Measurements from ENCODE around the gene DGCR8.

DNA sequence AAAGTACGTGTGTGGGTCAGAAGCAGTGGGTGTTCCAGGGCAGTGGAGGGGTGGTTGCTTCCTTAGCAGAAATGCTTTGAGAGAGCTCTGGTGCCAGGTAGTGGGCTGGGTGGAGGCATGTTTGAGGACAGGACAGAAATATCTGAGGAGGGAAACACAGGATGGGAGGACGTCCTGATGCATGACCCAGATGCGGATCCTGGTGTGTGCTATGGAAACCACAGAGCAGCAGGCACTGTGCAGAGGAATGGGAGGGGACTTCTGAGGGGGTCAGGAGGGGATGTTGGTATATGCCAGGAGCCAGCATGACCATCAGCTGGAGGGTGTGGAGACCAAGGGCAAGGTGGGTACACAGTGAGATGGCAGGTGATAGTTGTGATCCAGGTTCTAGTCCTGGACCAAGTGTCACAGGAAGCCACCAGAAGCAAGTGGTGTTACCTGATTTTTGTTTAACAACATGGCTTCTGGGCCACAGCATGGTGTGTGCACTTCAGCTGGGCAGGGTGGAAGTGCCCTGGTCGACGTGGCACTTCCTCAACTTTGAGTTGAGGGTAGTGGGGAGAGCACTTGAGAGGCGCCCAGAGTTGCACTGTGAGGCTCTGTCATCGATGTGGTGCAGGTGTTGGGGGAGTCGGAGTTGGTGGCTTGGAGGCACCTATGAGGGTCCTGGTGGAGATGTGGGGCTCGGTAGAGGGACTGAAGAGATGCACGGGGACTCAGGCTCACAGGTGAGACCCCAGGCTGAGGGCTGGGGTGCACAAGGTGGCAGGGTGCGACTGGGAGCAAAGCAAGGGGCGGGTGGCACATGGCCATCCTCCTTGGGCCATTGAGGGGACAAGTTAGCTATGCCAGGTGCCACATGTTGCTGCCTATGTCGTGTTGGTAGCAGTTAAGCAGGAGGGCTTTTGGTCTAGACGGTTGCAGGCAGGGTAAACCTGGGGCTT, 7.5 kb downstream of the DGCR8 start:
- TF ChIP-seq, protein P1, sequence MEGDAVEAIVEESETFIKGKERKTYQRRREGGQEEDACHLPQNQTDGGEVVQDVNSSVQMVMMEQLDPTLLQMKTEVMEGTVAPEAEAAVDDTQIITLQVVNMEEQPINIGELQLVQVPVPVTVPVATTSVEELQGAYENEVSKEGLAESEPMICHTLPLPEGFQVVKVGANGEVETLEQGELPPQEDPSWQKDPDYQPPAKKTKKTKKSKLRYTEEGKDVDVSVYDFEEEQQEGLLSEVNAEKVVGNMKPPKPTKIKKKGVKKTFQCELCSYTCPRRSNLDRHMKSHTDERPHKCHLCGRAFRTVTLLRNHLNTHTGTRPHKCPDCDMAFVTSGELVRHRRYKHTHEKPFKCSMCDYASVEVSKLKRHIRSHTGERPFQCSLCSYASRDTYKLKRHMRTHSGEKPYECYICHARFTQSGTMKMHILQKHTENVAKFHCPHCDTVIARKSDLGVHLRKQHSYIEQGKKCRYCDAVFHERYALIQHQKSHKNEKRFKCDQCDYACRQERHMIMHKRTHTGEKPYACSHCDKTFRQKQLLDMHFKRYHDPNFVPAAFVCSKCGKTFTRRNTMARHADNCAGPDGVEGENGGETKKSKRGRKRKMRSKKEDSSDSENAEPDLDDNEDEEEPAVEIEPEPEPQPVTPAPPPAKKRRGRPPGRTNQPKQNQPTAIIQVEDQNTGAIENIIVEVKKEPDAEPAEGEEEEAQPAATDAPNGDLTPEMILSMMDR (IDR thresholded peaks at IDR 0.05), result no peak
- no peak for TF ChIP-seq POLR2AphosphoS5 (IDR thresholded peaks at IDR 0.05)
